KBM-7 (cell line): ENCODE results near the gene NELFB.

Experiments used
- DNase-seq: peaks from one replicate; pipeline ENCODE4 v3.0.0-alpha.2; 2015
- in situ Hi-C: fragments of 300-500 bp; cut with MboI; formaldehyde crosslinking; loops from 2 replicates; pipeline ENCODE4 v1.14.3; 2020; ENCODE audit warnings: low sequenced_read_pairs, low pct_unique_long_range_greater_than_20kb, mixed read lengths

The NELFB gene

GRCh38 chr9:137254624-137255447 lies at the start of gene NELFB:
TSS of gene NELFB (plus strand) at chr9:137255327.
- DNase-seq = peak; percentile 89
- in situ Hi-C loops = no loop called here

- DNase-seq = no peak
- in situ Hi-C loops = no loop called here
These were observed 48.5 kb upstream of the NELFB start for GRCh38 chr9:137206602-137207001.

- no peak for DNase-seq
- in situ Hi-C loops = no loop called here
These were observed 43.6 kb upstream of the NELFB start for GRCh38 chr9:137211532-137211931.

DNA sequence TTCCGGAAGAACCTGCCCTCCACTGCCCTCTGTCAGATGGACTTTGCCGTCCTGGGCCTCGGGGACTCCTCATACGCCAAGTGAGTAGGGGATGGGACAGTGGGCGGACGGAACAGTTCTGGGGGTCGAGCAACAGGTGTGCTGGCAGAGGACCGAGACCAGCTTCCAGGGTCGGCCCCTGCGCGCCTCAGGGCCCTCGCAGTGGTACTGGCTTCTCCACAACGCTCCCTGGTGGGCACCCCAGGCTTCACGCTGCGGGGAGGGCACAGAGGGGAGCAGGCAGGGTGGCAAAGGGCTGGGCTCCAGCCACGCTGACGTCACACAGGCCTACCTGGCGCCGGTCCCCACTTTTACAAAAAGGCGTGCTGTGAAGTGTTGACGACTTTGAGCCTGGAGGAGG lies 42.6 kb upstream of the NELFB start:
- in situ Hi-C loops = no loop called here

GRCh38 chr9:137213160-137214060 lies 41.7 kb upstream of the NELFB start:
- no peak for DNase-seq
- in situ Hi-C loops = no loop called here

More for the DNA sequence above, 42.6 kb upstream of the NELFB start:
- no peak for DNase-seq

- in situ Hi-C loops = no loop called here
These were observed 40.5 kb upstream of the NELFB start for GRCh38 chr9:137214620-137215019.

GRCh38 chr9:137215196-137215986 lies 39.7 kb upstream of the NELFB start:
- in situ Hi-C loops = no loop called here
- no peak for DNase-seq

More at GRCh38 chr9:137214620-137215019, 40.5 kb upstream of the NELFB start:
- DNase-seq = no peak

DNA sequence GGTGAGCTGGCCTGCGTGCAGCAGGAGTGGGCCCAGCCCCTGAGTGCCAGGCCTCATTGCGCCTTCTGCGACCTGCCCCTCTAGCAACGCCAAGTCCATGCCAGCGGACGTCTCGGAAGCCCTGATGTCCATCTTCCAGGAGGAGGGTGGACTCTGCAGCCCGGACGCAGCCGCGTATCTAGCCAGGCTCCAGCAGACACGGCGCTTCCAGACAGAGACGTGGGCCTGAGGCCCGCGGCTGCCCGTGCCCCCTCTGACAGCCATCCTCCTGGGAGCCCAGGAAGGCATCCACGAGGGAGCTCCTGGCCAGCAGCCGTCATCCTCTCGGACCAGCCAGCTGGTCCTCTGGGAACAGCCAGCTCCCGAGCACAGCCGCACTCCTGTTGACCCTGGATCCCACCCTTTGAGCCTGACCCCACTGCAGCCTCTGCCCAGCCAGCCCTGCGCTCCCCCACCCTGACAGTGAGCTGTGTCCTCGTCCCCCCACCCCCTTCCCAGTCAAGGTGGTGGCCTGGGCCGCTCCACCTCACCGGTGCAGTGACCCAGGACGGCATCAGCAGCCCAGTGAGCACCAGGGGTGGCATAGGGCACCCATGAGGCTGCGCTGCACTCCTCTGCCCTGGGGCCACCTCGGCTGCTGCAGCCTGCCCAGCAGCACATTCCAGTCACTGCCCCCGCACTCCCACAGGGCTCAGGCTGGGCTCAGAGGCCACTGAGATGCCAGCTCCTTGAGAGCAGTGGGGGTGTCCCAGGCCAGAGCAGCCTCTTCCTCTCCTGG lies 38.8 kb upstream of the NELFB start:
- DNase-seq = no peak
- in situ Hi-C loops = no loop called here

DNA sequence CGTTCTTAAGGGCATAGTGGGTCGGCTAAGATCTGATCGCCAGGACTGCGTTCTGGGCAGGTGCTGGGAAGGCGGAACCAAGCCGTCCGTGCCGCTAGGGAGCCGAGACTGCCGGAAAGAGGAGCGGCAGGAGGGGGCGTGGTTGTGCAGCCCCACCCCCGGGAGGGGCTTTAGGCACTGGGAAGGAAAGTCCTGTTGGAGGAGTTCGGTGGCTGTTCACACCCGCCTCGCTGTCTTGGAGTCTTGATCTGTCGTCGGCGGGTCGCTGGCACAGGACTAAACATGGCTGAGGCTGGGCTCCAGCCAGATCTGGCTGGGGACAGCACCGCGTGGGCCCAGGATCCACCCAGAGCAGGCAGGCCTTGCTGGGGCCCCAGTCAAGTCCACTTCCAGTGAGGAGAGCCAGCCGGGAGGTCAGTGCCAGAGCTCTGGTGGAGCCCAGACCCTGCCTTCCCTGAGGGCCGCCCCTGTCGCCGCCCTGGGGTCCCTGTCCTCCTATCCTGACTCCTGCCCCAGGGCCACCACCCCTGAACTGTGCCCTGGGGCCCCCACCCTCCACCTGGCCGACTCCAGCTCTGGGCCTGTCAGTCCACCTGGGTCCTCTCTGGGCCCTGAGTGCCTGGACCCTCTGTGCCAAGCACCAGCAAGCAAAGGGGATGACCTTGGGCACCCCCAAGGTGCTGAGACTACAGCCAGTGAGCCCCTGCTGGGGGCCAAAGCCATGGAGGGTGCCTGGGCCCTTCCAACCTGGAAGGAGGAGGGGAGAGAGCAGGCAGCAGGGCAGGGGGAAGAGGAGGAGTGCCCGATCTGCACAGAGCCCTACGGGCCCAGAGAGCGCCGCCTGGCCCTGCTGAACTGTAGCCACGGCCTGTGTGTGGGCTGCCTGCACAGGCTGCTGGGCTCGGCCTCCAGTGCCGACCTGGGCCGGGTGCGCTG lies 37.6 kb upstream of the NELFB start:
- DNase-seq = no peak
- in situ Hi-C loops = no loop called here

- in situ Hi-C loops = no loop called here
- no peak for DNase-seq
These were observed 36.8 kb upstream of the NELFB start for GRCh38 chr9:137218212-137218753.

DNA sequence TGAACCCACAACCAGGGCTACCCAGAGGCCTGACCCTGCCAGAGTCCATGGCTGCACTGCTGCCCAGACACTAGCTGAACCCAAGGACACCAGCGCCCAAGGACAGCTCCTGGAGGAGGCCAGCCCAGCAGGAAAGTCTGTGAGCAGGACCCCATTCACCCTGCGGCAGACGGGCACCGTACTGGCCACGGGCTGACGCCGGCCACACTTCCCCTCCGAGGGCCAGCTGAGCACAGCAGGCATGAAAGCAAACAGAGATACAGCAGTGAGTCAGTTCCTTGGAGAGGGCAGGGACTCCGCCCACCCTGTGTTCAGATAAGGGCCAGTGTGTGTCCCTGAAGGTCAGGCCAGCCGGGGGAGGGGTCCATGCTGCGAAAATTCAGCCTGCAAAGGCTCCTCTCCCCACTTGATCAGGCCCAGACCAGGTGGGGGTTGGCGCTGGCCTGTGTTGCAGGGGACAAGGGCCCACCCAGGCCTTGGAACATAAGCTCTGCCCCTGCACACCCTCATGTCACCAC lies 36.3 kb upstream of the NELFB start:
- in situ Hi-C loops = no loop called here
- DNase-seq = no peak

GRCh38 chr9:137219757-137220316 lies 35.3 kb upstream of the NELFB start:
- no peak for DNase-seq
- in situ Hi-C loops = no loop called here

DNA sequence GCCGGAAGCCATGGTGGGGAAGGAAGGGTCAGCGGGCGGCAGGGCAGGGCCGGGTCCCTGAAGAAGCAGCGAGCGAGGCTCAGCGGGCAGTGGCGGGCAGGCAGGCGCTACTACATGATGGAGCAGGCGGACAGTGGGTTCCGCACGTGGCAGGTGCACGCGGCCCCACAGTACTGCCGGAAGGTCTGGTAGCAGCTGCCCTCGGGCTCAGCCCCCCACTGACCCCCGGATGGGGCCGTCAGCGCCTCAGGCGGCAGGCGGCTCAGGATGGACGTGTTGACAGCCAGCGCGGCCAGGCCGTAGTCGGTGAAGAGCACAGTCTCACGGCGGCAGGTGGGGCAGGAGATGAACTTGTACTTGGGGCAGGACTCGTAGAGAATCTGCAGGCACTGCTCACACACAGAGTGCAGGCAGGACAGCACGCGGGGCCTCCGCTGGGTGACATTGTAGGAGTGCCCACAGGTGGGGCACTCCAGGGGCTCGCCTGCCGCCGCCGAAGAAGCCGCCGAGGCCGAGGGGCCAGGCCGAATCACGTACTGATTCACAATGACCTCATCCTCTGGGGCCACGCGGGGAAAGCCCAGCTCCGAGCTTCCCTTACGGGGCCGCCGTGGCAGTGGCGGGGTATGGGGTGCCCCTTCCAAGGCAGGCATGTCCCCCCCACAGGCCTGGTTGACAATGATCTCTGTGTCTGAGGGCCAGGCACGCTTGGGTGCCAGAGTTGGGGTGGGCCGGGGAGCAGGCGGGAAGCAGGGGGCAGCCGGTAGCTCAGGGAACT lies 34.6 kb upstream of the NELFB start:
- in situ Hi-C loops = no loop called here
- DNase-seq = no peak

DNA sequence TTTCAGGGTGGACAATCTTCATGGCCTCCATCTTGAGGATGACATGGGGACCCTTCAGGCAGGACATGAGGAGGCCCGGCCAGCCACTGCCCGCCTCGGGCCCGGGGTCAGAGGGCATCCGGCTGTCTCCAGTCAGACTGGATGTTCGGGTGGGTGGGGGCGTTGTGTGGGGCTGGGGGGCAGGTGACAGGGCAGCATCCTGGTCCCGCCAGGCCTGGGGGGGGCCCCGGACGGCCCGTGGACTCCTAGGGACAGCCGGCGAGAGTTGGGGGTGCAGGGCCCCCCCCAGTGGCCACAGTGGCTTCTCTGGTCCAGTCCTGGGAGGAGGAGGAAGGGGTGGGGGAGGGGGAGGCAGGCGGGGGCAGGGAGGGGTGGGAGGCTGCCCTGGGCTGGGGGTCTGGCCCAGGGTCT lies 34.0 kb upstream of the NELFB start:
- DNase-seq = no peak
- in situ Hi-C loops = no loop called here

DNA sequence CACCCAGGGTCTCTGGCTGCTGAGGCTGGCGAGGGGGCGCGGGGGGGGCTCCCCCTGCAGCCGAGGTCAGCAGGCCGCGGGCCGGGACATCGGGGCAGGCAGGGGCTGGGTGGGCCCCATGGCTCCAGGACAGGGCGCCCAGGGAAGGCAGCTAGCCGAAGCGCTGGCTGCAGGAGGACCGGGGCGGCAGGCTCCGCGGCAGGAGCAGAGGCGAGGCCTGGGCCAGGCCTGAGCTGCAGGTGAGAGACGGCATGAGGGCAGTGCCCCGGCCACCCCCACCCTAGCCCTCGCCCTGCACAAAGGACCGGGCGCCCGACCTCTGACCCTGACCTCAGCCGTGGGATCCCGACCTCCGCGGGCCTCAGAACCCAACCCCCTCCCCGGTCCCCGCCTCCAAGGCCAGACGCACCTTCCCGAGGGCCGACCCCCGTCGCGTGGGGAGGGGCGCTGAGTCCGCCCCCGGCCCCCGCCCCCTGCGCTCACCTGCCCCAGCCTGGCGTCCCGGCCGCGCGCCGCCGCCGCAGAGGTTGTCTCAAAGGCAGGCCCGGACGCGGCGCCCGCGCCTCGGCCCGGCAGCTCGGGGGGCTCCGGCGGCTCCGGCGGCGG lies 33.5 kb upstream of the NELFB start:
- in situ Hi-C loops = no loop called here

More for the DNA sequence above, 33.5 kb upstream of the NELFB start:
- DNase-seq = no peak
